NCI-H446 treated with DMSO at 0.1 percent for 48 hours (cell line): Measurements from ENCODE around the gene ZDHHC1.

ENCODE experiments used
- DNase-seq: peaks from one replicate; lab custom pipeline; 2025; lab: John Stamatoyannopoulos, UW

Gene ZDHHC1

GRCh38 chr16:67409631-67410030, 6.6 kb downstream of the ZDHHC1 start:
- no peak for DNase-seq

- DNase-seq = no peak
These were observed 8.4 kb downstream of the ZDHHC1 start for GRCh38 chr16:67407788-67408452.

- DNase-seq = no peak
These were observed 9.0 kb downstream of the ZDHHC1 start for GRCh38 chr16:67407176-67407787.

- DNase-seq = no peak
These were observed 9.9 kb downstream of the ZDHHC1 start for GRCh38 chr16:67406111-67406971.

GRCh38 chr16:67405336-67405735, 10.9 kb downstream of the ZDHHC1 start:
- no peak for DNase-seq

DNA sequence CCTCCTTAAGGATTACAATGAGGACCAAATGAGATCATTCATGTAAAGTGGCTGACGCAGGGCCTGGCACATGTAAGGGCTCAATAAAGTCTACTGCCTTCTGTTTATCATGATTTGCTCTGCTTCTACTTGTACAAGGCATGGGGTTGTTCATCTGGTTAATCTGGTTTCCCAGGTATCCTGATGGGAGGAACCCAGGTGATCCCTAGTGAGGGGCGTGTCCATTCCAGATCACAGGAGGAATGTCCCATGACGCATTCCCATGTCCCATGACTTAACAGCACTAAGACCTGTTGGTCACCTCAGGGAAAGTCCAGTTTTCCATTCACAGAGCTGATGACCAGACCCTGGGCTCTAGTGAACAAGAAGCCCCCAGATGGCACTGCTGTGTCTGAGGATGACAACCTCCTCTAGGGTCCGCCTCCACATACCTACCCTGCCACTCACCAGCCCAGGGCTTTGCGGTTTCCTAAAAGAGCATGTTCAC, 11.5 kb downstream of the ZDHHC1 start:
- no peak for DNase-seq

GRCh38 chr16:67403976-67404555, 12.2 kb downstream of the ZDHHC1 start:
- no peak for DNase-seq

- DNase-seq = no peak
These were observed 15.4 kb downstream of the ZDHHC1 start for GRCh38 chr16:67400901-67401300.

DNA sequence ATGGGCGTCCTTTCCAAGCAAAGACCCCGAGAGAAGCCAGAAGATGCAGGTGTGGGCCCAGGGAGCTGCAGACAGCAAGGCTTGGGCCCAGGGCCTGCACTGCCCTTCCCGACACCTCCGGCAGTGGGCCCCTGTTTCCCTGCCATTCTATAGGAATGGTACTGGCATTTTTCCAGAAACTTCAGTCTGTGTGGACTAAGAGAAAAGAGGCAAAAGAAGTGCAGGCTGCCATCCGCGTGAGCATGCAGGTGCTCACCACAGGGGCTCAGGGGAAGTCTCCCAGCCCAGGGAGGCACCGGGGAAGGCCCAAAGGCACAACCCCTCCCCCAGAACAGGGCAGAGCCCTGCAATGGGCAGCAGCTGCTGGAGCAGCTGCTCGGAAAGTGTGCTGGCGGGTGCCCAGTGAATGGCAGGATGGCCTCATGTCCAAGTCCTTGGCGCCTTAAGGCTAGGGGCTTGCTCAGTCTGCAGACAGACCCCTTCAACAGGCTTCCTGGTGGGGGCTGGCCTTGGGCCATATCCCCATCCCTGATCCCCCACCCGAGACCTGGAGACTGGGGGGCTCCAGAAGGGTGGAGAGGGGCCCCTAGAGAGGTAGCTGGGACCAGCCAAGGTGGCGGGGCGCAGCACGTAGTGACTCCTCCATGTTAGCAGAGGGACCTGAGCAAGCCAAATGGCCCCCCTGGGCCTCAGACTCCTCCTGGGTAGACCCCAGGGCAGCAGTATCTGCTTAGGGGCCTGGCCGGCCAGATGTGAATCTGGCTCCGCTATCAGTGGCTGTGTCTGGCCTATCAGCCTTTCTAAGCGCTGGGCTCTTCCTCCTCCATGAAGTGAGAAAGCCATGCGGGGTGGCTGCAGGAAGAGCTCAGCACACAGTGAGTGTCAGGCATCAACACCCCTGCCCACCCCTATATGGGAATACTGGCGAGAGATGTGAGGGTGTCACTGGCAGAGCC, 16.2 kb downstream of the ZDHHC1 start:
- no peak for DNase-seq

GRCh38 chr16:67399218-67399733, 17.0 kb downstream of the ZDHHC1 start:
- no peak for DNase-seq

- DNase-seq = no peak
These were observed 17.6 kb downstream of the ZDHHC1 start for GRCh38 chr16:67398546-67399217.

GRCh38 chr16:67397812-67398545, 18.3 kb downstream of the ZDHHC1 start:
- DNase-seq = no peak

DNA sequence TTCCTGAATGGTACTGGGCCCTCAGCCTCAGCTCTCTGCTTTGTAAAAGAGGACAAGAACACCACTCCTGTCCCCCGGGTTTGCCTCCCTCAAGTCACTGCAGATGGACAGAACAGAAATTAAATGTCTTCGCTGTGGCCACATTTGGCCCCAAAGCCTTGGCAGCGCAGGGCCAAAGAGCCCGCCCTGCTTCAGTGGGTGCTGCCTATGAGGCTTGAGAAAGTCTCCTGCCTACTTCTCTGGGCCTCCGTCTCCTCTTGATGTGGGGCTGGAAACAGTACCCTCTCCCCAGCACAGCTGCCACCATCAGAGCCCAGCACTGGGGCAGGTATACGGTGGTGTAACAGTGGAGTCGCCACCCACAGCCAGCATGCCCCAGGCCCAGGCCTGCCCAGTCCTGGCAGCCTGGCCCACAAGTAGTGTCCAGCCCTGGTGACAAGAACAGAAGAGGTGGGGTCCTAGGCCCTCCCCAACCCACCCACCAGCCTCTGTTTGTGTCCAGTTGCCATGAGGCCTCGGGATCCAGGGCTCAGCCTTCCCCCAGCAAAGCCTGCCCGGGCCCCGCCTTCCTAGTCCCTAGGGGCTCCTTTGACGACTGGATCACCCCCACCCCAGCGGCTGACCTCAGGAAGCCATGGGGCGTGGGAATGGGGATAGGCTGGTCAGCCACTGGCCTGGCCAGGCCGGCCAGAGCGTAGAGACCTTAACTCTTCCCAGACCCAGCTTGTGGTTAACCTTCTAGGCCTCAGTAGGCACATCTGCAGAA, 19.1 kb downstream of the ZDHHC1 start:
- DNase-seq = no peak

DNA sequence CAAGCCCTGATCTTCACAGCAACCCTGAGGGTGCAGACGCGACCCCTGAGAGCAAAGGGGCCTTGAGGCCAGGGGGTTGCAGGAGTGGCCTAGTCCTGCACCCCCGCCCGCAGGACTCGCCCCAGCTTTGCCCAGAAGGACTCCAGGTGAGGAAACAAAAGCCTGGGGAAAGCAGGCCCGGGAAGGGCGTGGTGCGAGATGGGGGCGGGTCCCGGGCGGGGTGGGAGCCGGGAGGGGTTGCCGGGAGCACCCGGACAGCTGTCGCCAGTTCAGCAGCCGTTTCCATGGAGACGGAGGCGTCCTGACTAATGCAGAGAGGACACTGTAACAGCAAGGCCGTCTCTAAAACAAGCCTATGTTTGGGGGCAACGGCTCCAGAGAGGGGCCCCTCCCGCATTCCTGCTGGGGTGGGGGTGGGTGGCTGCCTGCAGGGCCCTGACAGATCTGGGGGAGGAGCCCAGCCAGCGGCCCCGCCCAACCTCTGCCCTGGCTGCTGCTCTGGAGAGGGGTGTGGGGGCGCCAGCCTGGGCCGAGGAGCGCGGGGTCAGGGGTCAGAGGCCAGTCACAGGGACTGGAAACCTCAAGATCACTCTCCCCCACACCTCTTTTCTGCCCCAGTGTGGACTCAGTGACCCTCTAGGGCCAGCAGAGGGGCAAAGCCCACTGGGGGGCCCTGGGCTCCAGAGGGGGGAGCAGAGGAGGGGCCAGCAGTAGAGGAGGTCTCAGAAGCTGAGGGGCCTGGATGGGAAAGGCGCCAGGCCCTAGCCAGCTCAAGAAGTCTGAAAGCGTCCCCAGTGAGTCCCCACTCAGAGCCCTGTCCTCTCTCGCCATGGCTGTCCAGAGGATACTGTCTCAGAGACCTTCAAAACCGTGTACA, 19.9 kb downstream of the ZDHHC1 start:
- no peak for DNase-seq

DNA sequence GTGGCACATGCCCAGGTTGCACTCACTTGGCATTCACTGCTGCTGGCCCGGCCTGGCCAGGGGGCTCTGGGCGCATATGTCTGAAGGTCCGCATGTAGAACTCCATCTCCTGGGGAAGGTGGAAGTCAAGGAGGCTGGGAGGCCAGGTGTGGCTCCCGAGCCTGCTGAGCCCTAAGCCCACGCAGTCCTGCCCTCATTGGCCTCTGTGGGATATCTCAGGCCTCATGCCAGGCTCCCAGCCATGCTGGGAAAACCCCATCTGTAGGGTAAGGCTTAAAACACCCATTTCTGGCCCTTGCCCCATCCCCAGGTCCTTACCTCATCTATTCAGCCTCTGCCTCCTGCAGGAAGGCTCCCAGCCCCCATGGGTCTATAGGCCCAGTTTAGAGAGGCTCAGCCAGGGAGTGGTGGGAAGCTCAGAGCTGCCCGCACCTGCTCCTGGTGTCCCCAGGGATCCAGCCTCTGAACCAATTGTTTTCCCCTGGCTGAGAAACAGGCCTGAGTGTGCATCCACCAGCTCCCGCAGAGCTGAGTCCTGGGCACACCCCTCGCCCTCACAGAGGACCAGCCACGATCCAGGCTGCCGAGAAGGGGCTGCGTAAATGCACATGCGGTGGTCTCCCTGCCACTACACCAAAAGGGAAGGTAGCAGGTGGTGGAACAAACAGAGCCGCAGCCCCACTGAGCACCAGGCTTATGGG, 20.7 kb downstream of the ZDHHC1 start:
- DNase-seq = no peak

DNA sequence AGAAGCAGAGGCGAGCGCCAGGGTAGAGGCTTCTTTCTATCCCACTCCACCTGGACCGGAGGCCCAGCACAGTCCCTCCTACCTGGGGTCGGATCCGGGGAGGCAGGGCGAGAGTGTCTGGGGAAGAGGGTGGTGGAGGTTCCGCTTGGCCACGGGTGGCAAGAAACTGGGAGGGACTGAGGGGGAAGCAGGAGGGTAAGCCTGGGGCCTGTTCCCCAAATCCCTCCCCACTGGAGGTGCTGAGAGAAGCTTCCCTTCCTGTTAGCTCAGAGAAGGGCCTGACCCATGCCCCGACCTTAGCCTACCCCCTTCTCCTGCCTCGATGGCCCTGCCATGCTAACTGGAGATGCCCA, 21.2 kb downstream of the ZDHHC1 start:
- no peak for DNase-seq
